BJ (cell line): ENCODE results near the gene TUBA8. TPM values are rescaled to one million over a fixed set of nuclear protein-coding genes. Genes with fewer than 3 reads are reported as not detected.
"Not testable (repeated sequence)": the region's sequence is repeated elsewhere in the genome, so short reads cannot be mapped to it uniquely, and the experiment has no call there.

ENCODE experiments used
- CTCF ChIA-PET: fragments of 350-600 bp; formaldehyde crosslinking; extraction: SDS; loops from one replicate; lab custom pipeline; 2021; ENCODE audit warnings: antibody characterized with exemption, inconsistent platforms; lab: Yijun Ruan, JAX
- POLR2A ChIA-PET: fragments of 300-600 bp; sonication (Branson Sonifier 250); formaldehyde crosslinking; extraction: SDS; loops from one replicate; lab custom pipeline; 2021; ENCODE audit warnings: antibody characterized with exemption; lab: Charles Lee
- DNase-seq: peaks from one replicate; pipeline ENCODE4 v3.0.0-alpha.2; 2011; ENCODE audit warnings: low read depth
- H3K27me3 ChIP-seq: 2 replicates; pipeline ENCODE4 v1.6.0; 2011; ENCODE audit warnings: low read length; ENCODE audit not compliant: control insufficient read depth, insufficient read depth
- H3K36me3 ChIP-seq: 2 replicates; pipeline ENCODE4 v1.5.1; 2011; ENCODE audit warnings: low read length; ENCODE audit not compliant: control insufficient read depth, insufficient read depth
- H3K4me3 ChIP-seq: 2 replicates; pipeline ENCODE4 v1.5.1; 2011; ENCODE audit warnings: low read depth, mild to moderate bottlenecking, control low read depth, low read length
- CTCF ChIP-seq: IDR thresholded peaks from 2 replicates; pipeline ENCODE4 v1.5.1; 2011; ENCODE audit warnings: low read depth, mild to moderate bottlenecking, control low read depth, inconsistent platforms, low read length, moderate library complexity; ENCODE audit not compliant: insufficient read depth
- polyA plus RNA-seq: library from polyadenylated mRNA; depleted of rRNA; stranded (reverse); fragments of >200 nt; gene quantifications from 2 replicates; pipeline ENCODE4 v1.2.3, GENCODE V29; 2011

Gene TUBA8
- polyA plus RNA-seq, 1 experiment = 1.3 TPM

- TF ChIP-seq CTCF = no peak
- no peaks in the 10 kb centered on the region for H3K27me3 ChIP-seq
- H3K36me3 ChIP-seq = no peaks in the 10 kb centered on the region
- ChIA-PET POLR2A (no interaction called here), CTCF (no interaction called here)
- DNase-seq = no peak
- no peak overlapping the region for H3K4me3 ChIP-seq
Observed at GRCh38 chr22:18104566-18104965, 6.0 kb upstream of the TUBA8 start.

- H3K27me3 ChIP-seq, H3K36me3 ChIP-seq, POLR2A ChIA-PET, H3K4me3 ChIP-seq, DNase-seq: not testable (repeated sequence)
- CTCF ChIA-PET = interaction anchor here (1.1 kb wide), 1 partner anchor 276 kb away, joined by 4 read pairs; no protein-coding TSS in a partner anchor
Observed at GRCh38 chr22:18105981-18106380, 4.6 kb upstream of the TUBA8 start.

- DNase-seq, H3K4me3 ChIP-seq, H3K36me3 ChIP-seq, H3K27me3 ChIP-seq, POLR2A ChIA-PET: not testable (repeated sequence)
- CTCF ChIA-PET = interaction anchor here (1.1 kb wide), 1 partner anchor 277 kb away, joined by 4 read pairs; no protein-coding TSS in a partner anchor
Observed at GRCh38 chr22:18106550-18107341, 3.9 kb upstream of the TUBA8 start.

GRCh38 chr22:18108187-18108586 lies 2.4 kb upstream of the TUBA8 start:
- ChIA-PET CTCF (interaction anchor here (0.6 to 1.5 kb wide), 2 partner anchors 32 to 278 kb away, joined by 3 read pairs; no protein-coding TSS in a partner anchor), POLR2A (interaction anchor here (0.6 kb wide), 1 partner anchor 197 kb away, joined by 6 read pairs; no protein-coding TSS in a partner anchor)

GRCh38 chr22:18109410-18110193 lies 1.0 kb upstream of the TUBA8 start:
- Histone ChIP-seq H3K27me3 (peaks cover 3% of the 10 kb centered on the region), H3K36me3 (no peaks in the 10 kb centered on the region), H3K4me3 (no peak overlapping the region; the same call in 1 of the 2 replicates)
- ChIA-PET CTCF (interaction anchor here (1.5 kb wide), 1 partner anchor 33 kb away, joined by 3 read pairs; no protein-coding TSS in a partner anchor), POLR2A (no interaction called here)
- DNase-seq = no peak
- TF ChIP-seq CTCF = no peak

More at GRCh38 chr22:18108187-18108586, 2.4 kb upstream of the TUBA8 start:
- Histone ChIP-seq H3K36me3 (no peaks in the 10 kb centered on the region), H3K4me3 (no peak overlapping the region), H3K27me3 (peaks cover 3% of the 10 kb centered on the region)
- no peak for DNase-seq
- TF ChIP-seq CTCF = no peak
